HG03460 (cell line): Measurements from ENCODE around the gene USP35.
"Not testable (repeated sequence)": the region's sequence is repeated elsewhere in the genome, so short reads cannot be mapped to it uniquely, and the experiment has no call there.

Experiments
- ATAC-seq: cut with Tn5 transposase; IDR thresholded peaks from one replicate; pipeline ENCODE4 v1.9.1; 2021; ENCODE audit not compliant: unreplicated experiment

The USP35 gene

GRCh38 chr11:78231962-78232501, 43.3 kb downstream of the USP35 start:
- ATAC-seq, result no peak

GRCh38 chr11:78233046-78233445, 44.3 kb downstream of the USP35 start:
- ATAC-seq, result not testable (repeated sequence)

DNA sequence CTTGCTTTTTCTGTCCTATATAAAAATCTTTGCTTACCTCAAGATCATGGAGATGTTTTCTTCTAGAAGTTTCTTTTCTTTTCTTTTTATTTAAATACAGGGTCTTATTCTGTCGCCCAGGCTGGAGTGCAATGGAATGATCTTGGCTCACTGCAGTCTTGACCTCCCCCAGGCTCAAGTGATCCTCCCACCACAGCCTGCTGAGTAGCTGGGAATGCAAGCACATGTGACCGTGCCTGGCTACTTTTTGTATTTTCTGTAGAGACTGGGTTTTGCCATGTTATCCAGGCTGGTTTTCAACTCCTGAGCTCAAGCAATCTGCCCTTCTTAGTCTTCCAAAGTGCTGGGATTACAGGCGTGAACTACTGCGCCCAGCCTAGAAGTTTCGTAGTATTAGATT, 45.3 kb downstream of the USP35 start:
- ATAC-seq, result no peak

DNA sequence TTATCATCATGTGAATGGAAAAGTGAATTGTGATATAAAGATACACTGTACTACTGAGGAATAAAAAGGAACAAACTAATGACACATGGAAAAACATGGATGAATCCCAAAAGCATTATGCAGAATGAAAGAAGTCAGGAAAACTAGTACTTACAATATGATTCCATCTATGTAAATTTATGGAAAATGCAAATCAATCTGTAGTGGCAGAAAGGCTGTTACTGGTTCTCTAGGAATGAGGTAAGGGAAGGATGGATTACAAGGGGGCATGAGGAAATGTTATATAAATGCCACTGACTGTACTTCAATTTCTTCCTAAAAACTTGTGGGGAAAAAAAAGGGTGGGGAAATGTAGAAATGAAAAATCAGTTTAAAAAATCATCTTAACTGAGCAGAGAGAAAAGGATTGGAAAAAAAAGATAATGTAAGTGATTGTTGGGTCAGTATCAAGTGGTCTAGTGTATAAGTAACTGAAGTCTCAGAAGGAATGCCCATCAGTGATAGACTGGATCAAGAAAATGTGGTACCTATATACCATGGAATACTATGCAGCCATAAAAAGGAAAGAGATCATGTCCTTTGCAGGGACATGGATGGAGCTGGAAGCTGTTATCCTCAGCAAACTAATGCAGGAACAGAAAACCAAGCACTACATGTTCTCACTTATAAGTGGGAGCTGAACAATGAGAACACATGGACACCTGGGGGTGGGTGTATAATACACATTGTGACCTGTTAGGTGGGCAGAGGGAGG, 48.8 kb downstream of the USP35 start:
- ATAC-seq, result no peak

- ATAC-seq, result no peak
Observed at GRCh38 chr11:78239781-78240180, 51.1 kb downstream of the USP35 start.

DNA sequence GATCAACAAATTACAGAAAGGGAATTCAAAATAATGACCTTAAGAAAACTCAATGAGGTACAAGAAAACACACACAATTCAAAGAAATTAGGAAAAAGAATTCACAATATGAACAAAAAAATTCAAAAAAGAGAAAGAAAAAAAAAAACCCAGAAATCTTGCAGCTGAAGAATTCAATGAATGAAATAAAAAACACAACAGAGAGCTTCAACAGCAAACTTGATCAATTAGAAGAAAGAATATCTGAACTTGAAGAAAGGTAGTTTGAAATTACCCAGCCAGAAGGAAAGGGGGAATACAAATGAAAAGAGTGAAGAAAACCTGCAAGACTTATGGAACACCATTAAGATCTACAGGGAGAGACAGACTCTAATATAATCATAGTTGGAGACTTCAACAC, 52.8 kb downstream of the USP35 start:
- no peak for ATAC-seq

GRCh38 chr11:78244080-78244479, 55.4 kb downstream of the USP35 start:
- no peak for ATAC-seq

DNA sequence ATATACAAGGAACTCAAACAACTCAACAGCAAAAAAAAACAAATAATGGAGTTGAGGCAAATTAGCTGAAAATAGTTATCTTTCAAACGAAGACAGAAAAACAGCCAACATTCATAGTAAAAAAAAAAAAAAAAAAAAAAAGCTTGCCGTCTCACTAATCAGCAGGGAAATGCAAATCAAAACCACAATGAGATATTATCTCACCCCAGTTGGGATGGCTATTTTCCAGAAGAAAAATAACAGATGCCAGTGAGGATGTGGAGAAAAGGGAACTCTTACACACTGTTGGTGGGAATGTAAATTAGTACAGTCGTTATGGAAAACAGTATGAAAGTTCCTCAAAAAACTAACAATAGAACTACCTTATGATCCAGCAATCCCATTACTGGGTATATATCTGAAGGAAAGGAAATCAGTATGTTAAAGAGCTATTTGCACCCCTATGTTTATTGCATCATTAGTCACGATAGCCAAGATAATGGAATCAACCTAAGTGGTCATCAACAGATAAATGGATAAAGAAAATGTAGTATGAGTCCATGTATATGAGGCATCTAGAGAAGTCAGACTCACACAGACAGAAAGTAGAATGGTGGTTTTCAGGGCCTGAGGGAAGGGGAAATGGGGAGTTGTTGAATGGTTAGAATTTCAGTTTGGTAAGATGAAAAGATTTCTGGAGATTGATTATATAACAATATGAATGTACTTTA, 56.0 kb downstream of the USP35 start:
- ATAC-seq, result no peak

DNA sequence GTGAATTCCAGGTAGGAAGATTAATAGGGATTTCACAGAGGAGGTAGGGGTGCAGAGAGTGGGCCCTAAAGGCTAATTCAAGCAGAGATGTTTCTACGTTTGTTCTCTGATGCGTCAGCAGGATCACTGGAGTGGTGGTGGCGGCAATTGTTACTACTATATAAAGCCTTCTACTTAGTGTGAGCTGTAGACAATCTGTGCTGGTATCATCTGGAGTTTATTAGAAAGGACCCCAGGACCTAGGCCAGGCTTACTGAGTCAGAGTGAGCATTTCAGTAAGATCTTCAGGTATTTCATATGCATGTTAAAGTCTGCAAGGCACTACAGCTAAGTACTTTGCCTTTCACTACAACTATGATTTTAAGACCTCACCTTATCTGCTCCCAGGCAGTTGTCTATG, 59.5 kb downstream of the USP35 start:
- no peak for ATAC-seq

GRCh38 chr11:78248903-78249302, 60.2 kb downstream of the USP35 start:
- ATAC-seq, result no peak

GRCh38 chr11:78250099-78250498, 61.4 kb downstream of the USP35 start:
- ATAC-seq, result no peak

- no peak for ATAC-seq
Observed at GRCh38 chr11:78251083-78251775, 62.5 kb downstream of the USP35 start.

GRCh38 chr11:78253797-78254196, 65.1 kb downstream of the USP35 start:
- no peak for ATAC-seq

- ATAC-seq, result no peak
Observed at GRCh38 chr11:78254268-78254667, 65.5 kb downstream of the USP35 start.

DNA sequence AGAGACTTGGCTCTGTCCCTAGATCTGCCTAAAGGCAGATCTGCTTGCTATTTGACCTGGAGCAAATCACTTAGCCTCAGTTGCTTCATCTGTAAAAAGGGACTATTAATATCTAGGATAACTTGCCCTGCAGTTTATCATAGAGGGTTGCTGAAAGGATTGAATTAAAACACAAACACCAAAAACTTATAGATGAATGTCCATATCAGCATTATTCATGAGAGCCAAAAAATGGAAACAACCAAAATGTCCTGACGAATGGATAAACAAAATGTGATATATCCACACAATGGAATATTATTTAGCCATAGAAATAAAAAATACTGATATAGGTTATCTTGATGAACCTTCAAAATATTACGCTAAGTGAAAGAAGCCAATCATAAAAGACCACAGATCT, 67.2 kb downstream of the USP35 start:
- ATAC-seq, result no peak

GRCh38 chr11:78256962-78257361, 68.2 kb downstream of the USP35 start:
- ATAC-seq, result no peak

GRCh38 chr11:78257654-78258053, 68.9 kb downstream of the USP35 start:
- no peak for ATAC-seq

DNA sequence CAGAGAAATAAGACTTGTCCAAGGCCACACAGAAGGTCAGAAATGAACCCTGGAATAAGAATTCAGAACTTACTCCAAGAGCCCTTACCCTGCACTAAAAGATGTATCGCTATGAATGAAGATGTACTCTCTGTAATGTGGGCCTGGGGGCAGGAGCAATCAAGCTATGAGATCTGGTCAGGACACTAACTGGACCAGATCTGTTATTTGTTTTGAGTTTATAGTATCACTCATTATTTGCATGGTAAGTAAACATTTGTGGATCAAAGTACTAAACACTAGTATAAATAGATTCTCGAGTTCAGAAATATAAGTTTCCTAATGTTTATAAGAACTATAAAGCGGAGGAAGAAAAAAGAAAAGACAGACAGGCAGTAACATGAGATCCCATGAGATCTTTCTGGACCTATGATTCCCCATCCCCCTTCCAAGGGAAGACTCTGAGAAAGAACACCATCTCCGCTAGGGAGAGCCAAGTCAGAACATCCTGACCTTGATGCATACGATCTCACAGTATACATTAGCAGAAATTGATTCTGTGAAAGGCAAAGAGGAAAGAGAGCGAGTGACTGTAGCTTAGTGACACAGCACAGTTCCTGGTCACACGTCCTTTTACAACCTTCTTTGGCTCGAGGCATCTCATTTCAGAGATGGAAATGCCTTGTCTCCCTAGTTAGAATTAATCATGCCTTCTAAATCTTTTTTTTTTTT, 71.2 kb downstream of the USP35 start:
- no peak for ATAC-seq

- ATAC-seq, result no peak
Observed at GRCh38 chr11:78261367-78261766, 72.6 kb downstream of the USP35 start.

DNA sequence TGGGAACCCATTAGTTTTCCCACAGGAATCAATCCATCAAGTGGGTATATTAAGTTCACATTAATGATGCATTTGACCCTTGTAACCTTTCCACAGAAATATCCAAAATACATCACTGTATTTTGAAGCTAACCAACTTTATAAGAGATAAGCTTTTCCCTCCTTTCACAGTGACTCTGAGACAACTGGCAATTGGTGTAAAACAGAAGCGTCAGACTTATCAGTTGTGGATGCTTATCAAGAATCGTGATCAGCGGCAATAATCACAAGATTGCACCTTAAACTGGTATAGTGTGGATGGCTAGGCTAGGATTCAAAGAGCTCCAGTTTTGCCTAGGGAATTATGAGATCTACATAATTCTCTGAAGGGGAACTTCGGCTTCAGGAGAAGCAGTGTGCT, 73.1 kb downstream of the USP35 start:
- no peak for ATAC-seq

DNA sequence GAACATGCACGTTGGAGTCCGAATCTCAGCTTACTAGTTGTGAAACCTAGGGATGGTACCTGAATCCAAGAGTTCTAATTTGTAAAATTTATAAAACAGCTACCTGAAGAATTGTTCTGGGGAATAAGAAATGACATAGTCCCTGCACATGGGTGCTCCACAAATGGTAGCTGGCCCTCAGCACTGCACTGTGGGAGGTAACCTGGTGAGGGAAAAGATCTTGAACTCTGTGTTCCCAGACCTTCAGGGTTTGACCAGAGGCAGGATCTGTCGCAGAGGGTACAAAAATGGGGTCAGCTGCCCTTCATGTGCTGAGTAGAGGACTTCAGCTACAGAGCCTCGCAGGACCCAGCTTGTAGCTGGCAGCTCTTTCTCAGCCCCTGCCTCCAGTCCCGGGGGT, 73.5 kb downstream of the USP35 start:
- no peak for ATAC-seq
